AG04450 (cell line): ENCODE results near the gene COPZ1. TPM values are rescaled to one million over a fixed set of nuclear protein-coding genes. Genes with fewer than 3 reads are reported as not detected.
A peak's percentile ranks its signal among the peaks of the same experiment; 100 is the strongest.

Experiments
- CTCF ChIA-PET: fragments of 300-600, 350-600 bp; formaldehyde crosslinking; extraction: SDS; loops from one replicate; lab custom pipeline; 2022; ENCODE audit warnings: antibody characterized with exemption, inconsistent platforms; lab: Charles Lee
- POLR2A ChIA-PET: fragments of 350-600 bp; formaldehyde crosslinking; extraction: SDS; loops from one replicate; lab custom pipeline; 2021; ENCODE audit warnings: antibody characterized with exemption, inconsistent platforms; lab: Yijun Ruan, JAX
- DNase-seq: peaks from one replicate; pipeline ENCODE4 v3.0.0-alpha.2; 2011; ENCODE audit warnings: low read depth, low spot score
- H3K27ac ChIP-seq: one replicate; pipeline ENCODE4 v1.5.1; 2012; ENCODE audit warnings: low read depth, low read length, control low read depth
- H3K27me3 ChIP-seq: one replicate; pipeline ENCODE4 v1.6.0; 2012; ENCODE audit warnings: low read length; ENCODE audit not compliant: control insufficient read depth, insufficient read depth
- H3K4me3 ChIP-seq: 2 replicates; pipeline ENCODE4 v1.5.1; 2011; ENCODE audit warnings: mild to moderate bottlenecking, low read depth, low read length, control low read depth
- H3K9me3 ChIP-seq: 2 replicates; pipeline ENCODE4 v1.5.1; 2012; ENCODE audit warnings: low read length; ENCODE audit not compliant: control insufficient read depth, insufficient read depth
- CTCF ChIP-seq: IDR thresholded peaks from 2 replicates; pipeline ENCODE4 v1.5.1; 2011; ENCODE audit warnings: low read depth, low read length, control low read depth, inconsistent platforms
- polyA plus RNA-seq: library from polyadenylated mRNA; depleted of rRNA; stranded (reverse); fragments of >200 nt; gene quantifications from 2 replicates; pipeline ENCODE4 v1.2.3, GENCODE V29; 2011

COPZ1 gene
- polyA plus RNA-seq, 1 experiment = 404 TPM

GRCh38 chr12:54333420-54334034, 8.6 kb downstream of the COPZ1 start:
- H3K4me3 ChIP-seq = no peak overlapping the region
- CTCF ChIA-PET = interaction anchor here (0.8 to 7.0 kb wide), 9 partner anchors 8 to 118 kb away, joined by 3 to 122 read pairs (median 10); partner anchors contain the start of gene COPZ1
- POLR2A ChIA-PET = interaction anchor here (0.6 to 1.8 kb wide), 4 partner anchors 37 to 53 kb away, joined by 3 to 4 read pairs (median 4); partner anchors contain the start of gene HNRNPA1
- H3K9me3 ChIP-seq = no peaks in the 10 kb centered on the region
- no peak for TF ChIP-seq CTCF
- no peak overlapping the region for H3K27ac ChIP-seq
- H3K27me3 ChIP-seq = no peaks in the 10 kb centered on the region
- DNase-seq = no peak

- Histone ChIP-seq H3K4me3 (no peak overlapping the region), H3K9me3 (no peaks in the 10 kb centered on the region), H3K27ac (no peak overlapping the region), H3K27me3 (no peaks in the 10 kb centered on the region)
- ChIA-PET POLR2A (interaction anchor here (0.7 to 1.7 kb wide), 6 partner anchors 9 to 57 kb away, joined by 3 to 14 read pairs (median 3); partner anchors contain the start of genes COPZ1 and HNRNPA1), CTCF (interaction anchor here (0.9 to 7.0 kb wide), 26 partner anchors 10 to 136 kb away, joined by 3 to 122 read pairs (median 6); partner anchors contain the start of genes COPZ1 and NFE2)
- peak; percentile 11; the same call in 1 of the 2 replicates for TF ChIP-seq CTCF
- no peak for DNase-seq
Observed at GRCh38 chr12:54337280-54337842, 12.4 kb downstream of the COPZ1 start.

DNA sequence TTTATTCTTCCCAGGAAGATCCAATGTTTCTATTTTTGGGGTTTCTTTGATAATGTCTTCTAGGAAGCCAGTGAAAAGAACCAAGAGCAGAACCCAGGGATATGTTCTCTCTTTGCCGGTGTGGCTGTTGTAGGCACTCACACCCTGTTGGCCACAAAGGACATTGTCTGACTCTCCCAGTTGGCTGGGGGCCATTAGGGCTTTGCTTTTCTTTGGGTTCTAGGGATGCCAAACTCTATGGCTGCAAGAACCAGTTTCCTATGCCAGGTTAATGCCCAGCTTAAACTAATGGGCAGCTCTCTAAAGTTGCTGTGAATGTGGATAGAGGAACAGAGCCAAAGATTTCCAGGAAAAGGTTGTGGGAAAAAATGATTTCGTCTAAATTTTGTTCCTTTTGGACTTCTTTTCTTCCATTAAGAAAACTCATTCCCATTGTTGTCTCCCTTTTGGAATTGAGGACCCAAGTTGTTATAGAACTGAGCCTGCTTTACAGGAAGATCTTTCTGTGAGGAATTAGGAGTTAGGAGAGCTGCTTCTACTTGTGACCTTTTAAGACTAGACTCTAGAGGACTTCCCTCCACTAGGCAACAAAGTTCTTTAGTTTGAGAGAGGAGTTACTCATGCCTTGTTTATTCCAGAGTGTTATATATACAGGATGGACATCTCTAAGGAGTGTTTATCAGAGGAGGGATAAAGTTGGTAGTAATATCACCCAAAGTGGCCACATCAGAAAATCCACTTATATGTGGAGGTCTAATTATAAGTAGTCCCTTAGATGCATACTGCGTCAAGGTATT, 13.1 kb downstream of the COPZ1 start:
- no peaks in the 10 kb centered on the region for H3K27me3 ChIP-seq
- H3K4me3 ChIP-seq = no peak overlapping the region
- no peak for TF ChIP-seq CTCF
- peak overlapping the region; percentile 3 for H3K27ac ChIP-seq
- DNase-seq = no peak
- H3K9me3 ChIP-seq = no peaks in the 10 kb centered on the region
- ChIA-PET POLR2A (interaction anchor here (0.7 to 1.7 kb wide), 6 partner anchors 9 to 58 kb away, joined by 3 to 14 read pairs (median 3); partner anchors contain the start of genes COPZ1 and HNRNPA1), CTCF (interaction anchor here (1.0 to 7.0 kb wide), 21 partner anchors 11 to 137 kb away, joined by 3 to 122 read pairs (median 6); partner anchors contain the start of genes COPZ1 and NFE2)

- H3K27me3 ChIP-seq = no peaks in the 10 kb centered on the region
- no peaks in the 10 kb centered on the region for H3K9me3 ChIP-seq
- no peak overlapping the region for H3K4me3 ChIP-seq
- H3K27ac ChIP-seq = peak overlapping the region; percentile 52
- ChIA-PET CTCF (interaction anchor here (2.1 to 7.0 kb wide), 3 partner anchors 14 to 32 kb away, joined by 9 to 122 read pairs (median 48); partner anchors contain the start of gene COPZ1), POLR2A (interaction anchor here (1.5 to 1.7 kb wide), 2 partner anchors 20 to 52 kb away, joined by 3 to 14 read pairs; no protein-coding TSS in a partner anchor)
- TF ChIP-seq CTCF = no peak
- no peak for DNase-seq
Observed at GRCh38 chr12:54338698-54339296, 13.9 kb downstream of the COPZ1 start.
